ENCODE data around the gene TMEM209. TPM values are rescaled to one million over a fixed set of nuclear protein-coding genes. Genes with fewer than 3 reads are reported as not detected.
A peak's percentile ranks its signal among the peaks of the same experiment; 100 is the strongest.

TMEM209 gene
- total and polyA plus RNA-seq, 12 donors: 6.0 to 77.1 (median 35.9) TPM

GRCh38 chr7:130160023-130160422 is 45.2 kb downstream of the TMEM209 start:
- Histone ChIP-seq H3K9me3 (replicated peaks in 1 of 3) (no peaks in the 10 kb centered on the region), H3K4me3 (no peak overlapping the region), H3K4me1 (replicated peaks in 1 of 2) (peaks cover under 1% of the 10 kb centered on the region in 2 donors), H3K36me3 (replicated peaks in 1 of 2) (peaks cover 0 to 17% of the 10 kb centered on the region in 2 donors), H3K27ac (no peak overlapping the region), H3K27me3 (no peaks in the 10 kb centered on the region)
- intact Hi-C loops (cut with DNase I): no loop called here
- WGBS, 4 donors: 98 to 100% (median 100%) methylated on average over 2 of the region's 2 CpGs
- no peak for TF ChIP-seq CTCF (IDR thresholded peaks at IDR 0.05)
- DNase-seq: peak in 1 of 7 donors; percentile 31

GRCh38 chr7:130157700-130158099 is 47.5 kb downstream of the TMEM209 start:
- Histone ChIP-seq H3K27me3 (no peaks in the 10 kb centered on the region), H3K4me3 (no peak overlapping the region), H3K4me1 (replicated peaks in 1 of 2) (peaks cover 7 to 10% of the 10 kb centered on the region in 2 donors), H3K36me3 (replicated peaks in 1 of 2) (peaks cover 0 to 4% of the 10 kb centered on the region in 2 donors), H3K27ac (no peak overlapping the region), H3K9me3 (replicated peaks in 1 of 3) (no peaks in the 10 kb centered on the region)
- WGBS, 4 donors: 95 to 97% (median 95%) methylated on average over 7 of the region's 7 CpGs
- DNase-seq: no peak
- TF ChIP-seq POLR2A (IDR thresholded peaks at IDR 0.05): no peak
- no peak for TF ChIP-seq CTCF (IDR thresholded peaks at IDR 0.05)
- intact Hi-C loops (cut with DNase I): no loop called here

GRCh38 chr7:130156140-130156539 is 49.1 kb downstream of the TMEM209 start:
- Histone ChIP-seq H3K27ac (no peak overlapping the region), H3K9me3 (replicated peaks in 1 of 3) (no peaks in the 10 kb centered on the region), H3K36me3 (replicated peaks in 1 of 2) (no peaks in the 10 kb centered on the region), H3K4me3 (no peak overlapping the region), H3K4me1 (replicated peaks in 1 of 2) (peaks cover 7 to 10% of the 10 kb centered on the region in 2 donors), H3K27me3 (no peaks in the 10 kb centered on the region)
- DNase-seq: peak in 1 of 7 donors; percentile 39
- WGBS, 4 donors: 96 to 100% (median 97%) methylated on average over 7 of the region's 7 CpGs
- TF ChIP-seq CTCF (IDR thresholded peaks at IDR 0.05): no peak
- no peak for TF ChIP-seq POLR2A (IDR thresholded peaks at IDR 0.05)
- intact Hi-C loops (cut with DNase I): no loop called here

- no peak overlapping the region for H3K4me3 ChIP-seq
- H3K4me1 ChIP-seq (replicated peaks in 1 of 2): peaks cover 7 to 10% of the 10 kb centered on the region in 2 donors
- no peaks in the 10 kb centered on the region for H3K9me3 ChIP-seq (replicated peaks in 1 of 3)
- H3K27ac ChIP-seq: no peak overlapping the region
- no peaks in the 10 kb centered on the region for H3K27me3 ChIP-seq
- peak; percentile 69 to 85 (median 74) for DNase-seq
- WGBS, 4 donors: 41 to 67% (median 54%) methylated on average over 3 to 31 of the region's 31 CpGs
- intact Hi-C loops (cut with DNase I): no loop called here
- H3K36me3 ChIP-seq (replicated peaks in 1 of 2): no peaks in the 10 kb centered on the region
- TF ChIP-seq POLR2A (IDR thresholded peaks at IDR 0.05): no peak
- peak in 1 of 6 experiments; percentile 9 for TF ChIP-seq CTCF (IDR thresholded peaks at IDR 0.05)
Measured at GRCh38 chr7:130154501-130155317, 50.5 kb downstream of the TMEM209 start.

Measured in adrenal gland (tissue), 12 donors.